Medulla oblongata (tissue), 1 donor: ENCODE results near the gene SCGB1D4.
"Not testable (repeated sequence)": the region's sequence is repeated elsewhere in the genome, so short reads cannot be mapped to it uniquely, and the experiment has no call there.

Experiments
- DNase-seq: peaks from one replicate; pipeline ENCODE4 v3.0.0-alpha.2; 2015; ENCODE audit errors: extremely low spot score

SCGB1D4 gene, protein sequence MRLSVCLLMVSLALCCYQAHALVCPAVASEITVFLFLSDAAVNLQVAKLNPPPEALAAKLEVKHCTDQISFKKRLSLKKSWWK

GRCh38 chr11:62298975-62299374, at the start of gene SCGB1D4:
Gene SCGB1D4 (minus strand): TSS chr11:62299075. CDS start chr11:62299010, 65 bp downstream.
- no peak for DNase-seq

GRCh38 chr11:62345861-62346260, 47.0 kb upstream of the SCGB1D4 start:
- no peak for DNase-seq

DNA sequence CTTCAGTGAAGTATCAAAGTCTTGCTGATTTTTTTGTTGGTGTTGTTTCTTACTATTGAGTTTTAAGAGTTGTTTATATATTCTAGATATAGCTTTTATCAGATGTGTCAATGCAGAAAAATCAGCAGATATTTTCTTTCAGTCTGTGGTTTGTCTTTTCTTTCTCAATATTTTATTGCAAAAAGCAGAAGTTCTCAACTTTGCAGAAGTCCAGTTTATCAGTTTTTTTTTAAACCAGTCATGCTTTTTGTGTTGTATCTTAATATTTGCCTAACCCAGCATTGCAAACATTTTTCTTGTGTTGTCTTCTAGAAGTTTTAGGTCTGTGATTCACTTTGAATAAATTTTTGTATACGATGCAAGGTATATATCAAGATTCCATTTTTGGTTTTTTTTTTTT, 45.3 kb upstream of the SCGB1D4 start:
- DNase-seq = no peak

DNA sequence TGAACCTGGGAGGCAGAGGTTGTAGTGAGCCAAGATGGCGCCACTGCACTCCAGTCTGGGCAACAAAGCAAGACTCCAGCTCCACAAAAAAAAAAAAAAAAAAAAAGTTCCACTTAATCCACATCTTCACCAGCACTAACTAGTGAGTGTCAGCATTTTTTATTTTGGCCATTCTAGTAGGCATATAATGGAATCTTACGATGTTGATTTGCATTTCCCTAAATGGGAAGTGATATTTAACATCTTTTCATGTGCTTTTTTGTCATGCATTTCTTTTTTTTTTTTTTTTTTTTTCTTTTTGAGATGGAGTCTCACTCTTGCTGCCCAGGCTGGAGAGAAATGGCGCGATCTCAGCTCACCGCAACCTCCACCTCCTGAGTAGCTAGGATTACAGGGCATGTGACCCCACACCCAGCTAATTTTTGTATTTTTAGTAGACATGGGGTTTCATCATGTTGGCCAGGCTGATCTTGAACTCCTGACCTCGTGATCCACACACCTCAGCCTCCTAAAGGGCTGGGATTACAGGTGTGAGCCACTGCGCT, 44.8 kb upstream of the SCGB1D4 start:
- not testable (repeated sequence) for DNase-seq

- DNase-seq = no peak
Observed at GRCh38 chr11:62341588-62341987, 42.7 kb upstream of the SCGB1D4 start.

- DNase-seq = peak; percentile 94
Observed at GRCh38 chr11:62340269-62340901, 41.5 kb upstream of the SCGB1D4 start.

DNA sequence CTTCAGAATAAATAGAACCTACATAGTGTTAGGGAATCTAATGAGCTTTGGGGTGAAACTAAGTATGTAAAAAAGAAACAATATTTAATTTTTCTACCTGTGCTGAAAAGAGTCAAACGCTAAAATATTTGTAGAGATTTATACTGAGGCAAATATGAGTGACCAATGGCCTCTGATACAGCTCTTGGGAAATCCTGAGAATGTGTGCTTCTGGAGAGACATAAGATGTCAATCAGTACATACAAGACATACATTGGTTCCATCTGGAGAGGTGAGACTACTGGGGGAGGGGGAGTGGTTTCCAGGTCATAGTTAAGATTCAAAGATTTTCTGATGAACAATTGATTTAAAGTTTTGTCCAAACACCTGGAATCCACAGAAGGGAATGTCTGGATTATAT, 39.3 kb upstream of the SCGB1D4 start:
- DNase-seq = peak; percentile 14

DNA sequence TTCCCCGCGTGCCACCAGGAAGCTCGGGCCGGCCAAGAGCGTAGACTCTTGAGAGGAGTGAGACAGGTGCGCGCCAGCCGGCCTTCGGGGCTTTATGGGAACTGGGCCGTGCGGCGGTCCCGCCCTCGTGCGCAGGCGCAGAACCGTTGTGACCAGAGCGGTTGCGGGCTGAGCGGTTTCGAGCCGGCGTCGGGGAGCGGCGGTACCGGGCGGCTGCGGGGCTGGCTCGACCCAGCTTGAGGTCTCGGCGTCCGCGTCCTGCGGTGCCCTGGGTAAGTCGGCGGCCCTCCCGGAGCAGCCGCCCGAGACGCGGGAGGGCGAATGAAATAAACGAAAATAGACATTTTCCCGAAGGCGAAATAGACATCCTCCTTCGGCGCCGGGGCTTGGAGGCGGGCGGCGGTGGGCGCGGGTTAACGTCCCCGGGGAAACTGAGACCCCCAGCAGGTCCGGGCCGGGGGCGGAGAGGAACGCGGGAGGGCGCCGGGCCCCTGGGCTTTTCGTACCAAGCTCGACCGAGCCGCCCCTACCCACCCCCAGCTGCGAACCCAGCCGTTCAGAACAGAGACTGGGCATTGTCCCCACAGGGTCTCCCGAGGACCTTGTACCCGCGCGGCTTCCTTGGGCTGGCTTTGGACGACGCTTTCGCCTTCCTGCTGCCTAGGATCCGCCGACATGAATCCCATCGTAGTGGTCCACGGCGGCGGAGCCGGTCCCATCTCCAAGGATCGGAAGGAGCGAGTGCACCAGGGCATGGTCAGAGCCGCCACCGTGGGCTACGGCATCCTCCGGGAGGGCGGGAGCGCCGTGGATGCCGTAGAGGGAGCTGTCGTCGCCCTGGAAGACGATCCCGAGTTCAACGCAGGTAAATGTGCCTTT, 38.7 kb upstream of the SCGB1D4 start, which contains the start of gene ASRGL1:
Gene ASRGL1 (plus strand): TSS at position 146 of the 879 bp plus-strand sequence. CDS start 530 bp downstream, at position 676.
- DNase-seq = peak; percentile 85

DNA sequence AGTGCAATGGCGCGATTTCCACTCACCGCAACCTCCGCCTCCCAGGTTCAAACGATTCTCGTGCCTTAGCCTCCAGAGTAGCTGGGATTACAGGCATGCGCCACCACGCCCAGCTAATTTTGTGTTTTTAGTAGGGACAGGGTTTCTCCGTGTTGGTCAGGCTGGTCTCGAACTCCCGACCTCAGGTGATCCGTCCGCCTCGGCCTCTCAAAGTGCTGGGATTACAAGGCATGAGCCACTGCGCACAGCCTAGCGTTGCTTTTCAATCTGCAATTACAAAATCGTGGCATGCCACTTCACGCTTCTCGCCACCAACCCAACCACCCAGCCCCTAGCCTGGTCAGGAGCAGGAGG, 38.1 kb upstream of the SCGB1D4 start:
- DNase-seq = not testable (repeated sequence)

DNA sequence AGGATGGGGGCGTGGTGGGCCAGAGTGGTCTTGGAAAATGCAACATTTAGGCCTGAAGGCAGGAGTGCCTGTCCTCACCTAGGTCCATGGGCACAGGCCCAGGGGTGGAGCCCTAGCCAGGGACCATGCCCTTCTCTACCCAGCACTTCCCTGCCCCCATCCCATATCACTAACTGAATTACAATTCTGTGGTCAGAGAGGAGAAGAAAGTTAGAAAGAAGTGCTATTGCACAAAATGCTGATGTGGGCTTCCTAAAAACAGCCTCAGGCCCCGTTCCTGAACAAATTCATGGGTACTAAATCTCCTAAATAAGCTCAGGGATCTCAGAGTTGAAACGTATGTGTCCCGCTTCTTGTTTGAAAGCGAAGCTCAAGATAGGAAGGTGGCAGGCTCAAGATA, 34.9 kb upstream of the SCGB1D4 start:
- DNase-seq = no peak

GRCh38 chr11:62331264-62331663, 32.4 kb upstream of the SCGB1D4 start:
- not testable (repeated sequence) for DNase-seq

DNA sequence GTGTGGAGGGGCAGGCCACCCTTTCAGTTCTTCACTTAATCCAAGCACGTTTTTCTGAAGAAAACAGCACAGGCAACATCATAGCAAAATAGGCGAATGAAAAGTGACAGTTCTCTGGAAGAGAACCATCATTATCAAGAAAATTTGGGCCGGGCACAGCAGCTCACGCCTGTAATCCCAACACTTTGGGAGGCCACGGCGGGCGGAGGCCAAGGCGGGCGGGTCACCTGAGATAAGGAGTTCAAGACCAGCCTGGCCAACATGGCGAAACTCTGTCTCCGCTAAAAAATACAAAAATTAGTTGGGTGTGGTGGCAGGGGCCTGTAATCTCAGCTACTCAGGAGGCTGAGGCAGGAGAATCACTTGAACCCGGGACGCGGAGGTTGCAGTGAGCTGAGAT, 28.7 kb upstream of the SCGB1D4 start:
- not testable (repeated sequence) for DNase-seq

- DNase-seq = not testable (repeated sequence)
Observed at GRCh38 chr11:62326719-62327118, 27.8 kb upstream of the SCGB1D4 start.

- not testable (repeated sequence) for DNase-seq
Observed at GRCh38 chr11:62325781-62326180, 26.9 kb upstream of the SCGB1D4 start.

- peak; percentile 47 for DNase-seq
Observed at GRCh38 chr11:62324731-62325556, 26.1 kb upstream of the SCGB1D4 start.

DNA sequence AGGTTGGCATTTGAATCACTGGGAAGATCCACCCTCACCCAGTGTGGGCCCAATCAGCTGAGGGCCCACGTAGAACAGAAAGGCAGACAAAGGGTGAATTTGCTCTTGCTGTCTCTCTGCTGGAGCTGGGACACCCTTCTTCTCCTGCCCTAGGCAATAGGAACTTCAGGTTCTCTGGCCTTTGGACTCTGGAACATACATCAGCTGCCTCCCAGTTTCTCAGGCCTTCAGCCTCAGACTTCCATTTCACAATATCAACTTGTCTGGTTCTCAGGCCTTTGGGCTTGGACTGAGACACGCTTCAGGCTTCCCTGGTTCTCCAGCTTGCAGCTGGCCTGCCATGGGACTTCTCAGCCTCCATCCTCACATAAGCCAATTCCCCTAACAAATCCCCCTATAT, 23.6 kb upstream of the SCGB1D4 start:
- DNase-seq = no peak

GRCh38 chr11:62315431-62315830, 16.6 kb upstream of the SCGB1D4 start:
- no peak for DNase-seq

GRCh38 chr11:62309991-62310390, 11.1 kb upstream of the SCGB1D4 start:
- no peak for DNase-seq

DNA sequence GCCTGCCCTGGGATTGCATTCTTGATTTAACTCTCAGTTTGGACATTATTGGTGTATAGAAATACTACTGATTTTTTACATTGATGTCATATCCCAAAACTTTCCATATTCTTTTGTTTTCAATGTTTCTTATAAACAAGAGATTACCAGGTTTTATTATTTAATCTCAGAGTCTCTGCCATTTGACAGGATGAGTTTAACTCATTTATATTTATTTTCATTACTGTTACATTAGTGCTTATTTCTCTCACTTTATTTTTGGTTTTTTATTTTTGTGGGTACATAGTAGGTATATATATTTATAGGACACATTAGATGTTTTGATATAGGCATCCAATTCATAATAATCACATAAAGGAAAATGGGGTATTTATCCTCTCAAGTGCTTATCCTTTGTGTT, 9.1 kb upstream of the SCGB1D4 start:
- no peak for DNase-seq

GRCh38 chr11:62306227-62306626, 7.4 kb upstream of the SCGB1D4 start:
- DNase-seq = no peak

- no peak for DNase-seq
Observed at GRCh38 chr11:62295504-62295903, 3.4 kb downstream of the SCGB1D4 start.

DNA sequence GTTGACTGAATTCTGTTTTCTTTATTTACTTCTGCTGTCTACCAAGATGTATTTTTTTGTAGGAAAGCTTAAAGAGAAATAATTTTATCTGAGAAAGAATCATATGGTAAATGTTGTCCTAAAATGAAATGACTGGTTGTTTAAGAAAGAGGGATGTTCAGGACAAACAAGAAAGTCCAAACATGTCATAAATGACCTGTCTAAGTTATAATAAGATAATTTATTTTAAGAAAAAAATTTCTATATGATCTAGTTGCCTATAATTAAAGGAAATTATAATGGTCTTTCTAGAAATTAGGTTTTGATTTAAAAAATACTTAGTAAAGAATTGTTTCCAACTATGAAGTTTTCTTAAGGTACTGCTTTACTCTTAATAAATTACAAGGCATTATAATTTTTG, 18.4 kb downstream of the SCGB1D4 start:
- no peak for DNase-seq
